Measurements from ENCODE around the gene RAB9A. TPM values are rescaled to one million over a fixed set of nuclear protein-coding genes. Genes with fewer than 3 reads are reported as not detected.

Gene RAB9A
- total RNA-seq, 1 experiment from 2014 or later: 29.5 TPM

- Histone ChIP-seq H3K4me3 (ENCODE audit: low read length) (peak overlapping the region; percentile 43; the same call in 1 of the 2 replicates), H3K4me1 (ENCODE audit: insufficient read depth, low read length) (peaks cover 12% of the 10 kb centered on the region), H3K36me3 (ENCODE audit: low read depth, low read length) (no peaks in the 10 kb centered on the region), H2AFZ (ENCODE audit: low read length) (peak overlapping the region; percentile 74), H3K79me2 (ENCODE audit: low read length) (no peaks in the 10 kb centered on the region), H3K27me3 (ENCODE audit: low read length) (no peaks in the 10 kb centered on the region), H4K20me1 (ENCODE audit: low read length) (no peaks in the 10 kb centered on the region), H3K9me3 (ENCODE audit: low read length) (no peaks in the 10 kb centered on the region), H3K9me2 (replicated peaks; ENCODE audit: low read length) (no peaks in the 10 kb centered on the region), H3K9ac (ENCODE audit: low read length) (no peak overlapping the region), H3K27ac (ENCODE audit: low read length) (0 out of 2 replicates have a peak overlapping the region, but pooled peaks have one; percentile 2), H3K4me2 (ENCODE audit: low read length) (peak overlapping the region; percentile 42; the same call in 1 of the 2 replicates), H3F3A (ENCODE audit: low read length, unreplicated experiment) (no peaks in the 10 kb centered on the region)
- DNase-seq (peak; percentile 43), ATAC-seq (peak; percentile 38; the same call in 1 of the 2 replicates)
- CTCF ChIA-PET: no interaction called here
- TF ChIP-seq EZH2phosphoT487 (IDR thresholded peaks at IDR 0.05; ENCODE audit: borderline replicate concordance, low read length): no peak
- TF ChIP-seq CTCF (conservative IDR thresholded peaks at IDR 0.05; ENCODE audit: low read depth, low read length): no peak
- TF ChIP-seq EZH2 (IDR thresholded peaks at IDR 0.05; ENCODE audit: low read length, unreplicated experiment): no peak
- BruUV-seq (replicated peaks): no TSS peak
- intact Hi-C loops (cut with micrococcal nuclease): loop anchor here (10.0 kb wide), 1 partner anchor 684 kb away; the partner anchor contains the start of gene TMSB4X
- POLR2A ChIA-PET (ENCODE audit: unreplicated experiment): no interaction called here
Measured at GRCh38 chrX:13659063-13659462, 29.9 kb upstream of the RAB9A start.

GRCh38 chrX:13661735-13662288 is 27.1 kb upstream of the RAB9A start:
- intact Hi-C loops (cut with micrococcal nuclease): no loop called here
- CTCF ChIA-PET: no interaction called here
- H2AFZ ChIP-seq (ENCODE audit: low read length): no peak overlapping the region
- TF ChIP-seq EZH2 (IDR thresholded peaks at IDR 0.05; ENCODE audit: low read length, unreplicated experiment): no peak
- TF ChIP-seq EZH2phosphoT487 (IDR thresholded peaks at IDR 0.05; ENCODE audit: borderline replicate concordance, low read length): no peak
- TF ChIP-seq CTCF (conservative IDR thresholded peaks at IDR 0.05; ENCODE audit: low read depth, low read length): no peak
- H3K9me2 ChIP-seq (replicated peaks; ENCODE audit: low read length): no peaks in the 10 kb centered on the region
- H3K4me3 ChIP-seq (ENCODE audit: low read length): no peak overlapping the region
- no peaks in the 10 kb centered on the region for H3K36me3 ChIP-seq (ENCODE audit: low read depth, low read length)
- no TSS peak for BruUV-seq (replicated peaks)
- H3K27ac ChIP-seq (ENCODE audit: low read length): no peak overlapping the region
- H3K9ac ChIP-seq (ENCODE audit: low read length): no peak overlapping the region
- H3K4me1 ChIP-seq (ENCODE audit: insufficient read depth, low read length): peaks cover 6% of the 10 kb centered on the region
- no peaks in the 10 kb centered on the region for H4K20me1 ChIP-seq (ENCODE audit: low read length)
- H3K4me2 ChIP-seq (ENCODE audit: low read length): no peak overlapping the region
- ATAC-seq (no peak), DNase-seq (no peak)
- H3K9me3 ChIP-seq (ENCODE audit: low read length): no peaks in the 10 kb centered on the region
- H3K27me3 ChIP-seq (ENCODE audit: low read length): no peaks in the 10 kb centered on the region
- POLR2A ChIA-PET (ENCODE audit: unreplicated experiment): no interaction called here
- H3F3A ChIP-seq (ENCODE audit: low read length, unreplicated experiment): no peaks in the 10 kb centered on the region
- no peaks in the 10 kb centered on the region for H3K79me2 ChIP-seq (ENCODE audit: low read length)

- TF ChIP-seq EZH2 (IDR thresholded peaks at IDR 0.05; ENCODE audit: low read length, unreplicated experiment) (no peak), CTCF (conservative IDR thresholded peaks at IDR 0.05; ENCODE audit: low read depth, low read length) (no peak), EZH2phosphoT487 (IDR thresholded peaks at IDR 0.05; ENCODE audit: borderline replicate concordance, low read length) (no peak)
- Histone ChIP-seq H3K9me2 (replicated peaks; ENCODE audit: low read length) (no peaks in the 10 kb centered on the region), H3K9me3 (ENCODE audit: low read length) (no peaks in the 10 kb centered on the region), H4K20me1 (ENCODE audit: low read length) (no peaks in the 10 kb centered on the region), H3K27ac (ENCODE audit: low read length) (no peak overlapping the region), H3K9ac (ENCODE audit: low read length) (no peak overlapping the region), H3K4me2 (ENCODE audit: low read length) (no peak overlapping the region), H3K27me3 (ENCODE audit: low read length) (no peaks in the 10 kb centered on the region), H3K36me3 (ENCODE audit: low read depth, low read length) (no peaks in the 10 kb centered on the region), H3K4me1 (ENCODE audit: insufficient read depth, low read length) (peaks cover 6% of the 10 kb centered on the region), H3K79me2 (ENCODE audit: low read length) (no peaks in the 10 kb centered on the region), H2AFZ (ENCODE audit: low read length) (no peak overlapping the region), H3K4me3 (ENCODE audit: low read length) (no peak overlapping the region), H3F3A (ENCODE audit: low read length, unreplicated experiment) (no peaks in the 10 kb centered on the region)
- POLR2A ChIA-PET (ENCODE audit: unreplicated experiment): no interaction called here
- intact Hi-C loops (cut with micrococcal nuclease): no loop called here
- DNase-seq (no peak), ATAC-seq (no peak)
- CTCF ChIA-PET: no interaction called here
- BruUV-seq (replicated peaks): no TSS peak
Measured at GRCh38 chrX:13662355-13662791, 26.6 kb upstream of the RAB9A start.

Measured in PC-3 (cell line).